Neural crest cell (in vitro differentiated cells): ENCODE data around the gene DUSP16. TPM values are rescaled to one million over a fixed set of nuclear protein-coding genes. Genes with fewer than 3 reads are reported as not detected.

ENCODE experiments used
- DNase-seq: peaks from one replicate; pipeline ENCODE4 v3.0.0; 2021; ENCODE audit warnings: low read depth, mixed read lengths, low spot score
- H3K27ac Mint-ChIP-seq: one replicate; pipeline ENCODE4 v1.8.0; 2021; ENCODE audit warnings: mild to moderate bottlenecking, mixed read lengths; ENCODE audit not compliant: unreplicated experiment
- H3K27me3 Mint-ChIP-seq: 2 replicates; pipeline ENCODE4 v1.8.0; 2021; ENCODE audit warnings: low read depth, mild to moderate bottlenecking, mixed read lengths
- H3K36me3 Mint-ChIP-seq: 2 replicates; pipeline ENCODE4 v1.8.0; 2021; ENCODE audit warnings: low read depth, mild to moderate bottlenecking, mixed read lengths
- H3K4me1 Mint-ChIP-seq: 2 replicates; pipeline ENCODE4 v1.8.0; 2021; ENCODE audit warnings: mixed read lengths
- H3K4me3 Mint-ChIP-seq: one replicate; pipeline ENCODE4 v1.8.0; 2021; ENCODE audit warnings: mild to moderate bottlenecking, mixed read lengths
- H3K9me3 Mint-ChIP-seq: 2 replicates; pipeline ENCODE4 v1.8.0; 2021; ENCODE audit warnings: mixed read lengths
- CTCF ChIP-seq: fragments of 200-600 bp; sonication (generic); conservative IDR thresholded peaks from 2 replicates; pipeline ENCODE4 v1.5.0; 2021; ENCODE audit warnings: antibody characterized with exemption, mild to moderate bottlenecking
- total RNA-seq: library from RNA; stranded (reverse); gene quantifications from 2 replicates; pipeline ENCODE4 v1.2.1, GENCODE V29; 2021

DUSP16 gene
- total RNA-seq, 1 donor from 2014 or later, result 30.8 TPM

- peaks cover 5% of the 10 kb centered on the region for H3K36me3 Mint-ChIP-seq
- H3K27ac Mint-ChIP-seq, result peak overlapping the region; percentile 95
- H3K27me3 Mint-ChIP-seq, result no peaks in the 10 kb centered on the region
- H3K9me3 Mint-ChIP-seq, result peaks cover 13% of the 10 kb centered on the region
- no peak for DNase-seq
- H3K4me1 Mint-ChIP-seq, result peaks cover 37% of the 10 kb centered on the region
- TF ChIP-seq CTCF, result no peak
- peak overlapping the region; percentile 88 for H3K4me3 Mint-ChIP-seq
Observed at GRCh38 chr12:12563290-12563928, 746 bp upstream of the DUSP16 start.

GRCh38 chr12:12562016-12562483 is 613 bp downstream of the DUSP16 start:
- no peaks in the 10 kb centered on the region for H3K27me3 Mint-ChIP-seq
- H3K4me1 Mint-ChIP-seq, result peaks cover 44% of the 10 kb centered on the region
- no peak for TF ChIP-seq CTCF
- peaks cover 5% of the 10 kb centered on the region for H3K36me3 Mint-ChIP-seq
- peak overlapping the region; percentile 99 for H3K27ac Mint-ChIP-seq
- H3K9me3 Mint-ChIP-seq, result peaks cover 8% of the 10 kb centered on the region
- H3K4me3 Mint-ChIP-seq, result peak overlapping the region; percentile 89
- peak; percentile 25 for DNase-seq

GRCh38 chr12:12561371-12562015 is 1.2 kb downstream of the DUSP16 start:
- Mint-ChIP-seq H3K27ac (peak overlapping the region; percentile 98), H3K36me3 (peaks cover 5% of the 10 kb centered on the region), H3K9me3 (peaks cover 6% of the 10 kb centered on the region), H3K27me3 (no peaks in the 10 kb centered on the region), H3K4me3 (peak overlapping the region; percentile 84), H3K4me1 (peaks cover 47% of the 10 kb centered on the region)
- peak; percentile 28 for TF ChIP-seq CTCF
- DNase-seq, result peak; percentile 50

- peaks cover 5% of the 10 kb centered on the region for H3K36me3 Mint-ChIP-seq
- peaks cover 47% of the 10 kb centered on the region for H3K4me1 Mint-ChIP-seq
- no peaks in the 10 kb centered on the region for H3K27me3 Mint-ChIP-seq
- TF ChIP-seq CTCF, result no peak
- no peak for DNase-seq
- H3K27ac Mint-ChIP-seq, result peak overlapping the region; percentile 98
- peaks cover 6% of the 10 kb centered on the region for H3K9me3 Mint-ChIP-seq
- peak overlapping the region; percentile 84 for H3K4me3 Mint-ChIP-seq
Observed at GRCh38 chr12:12560587-12561370, 1.9 kb downstream of the DUSP16 start.

GRCh38 chr12:12559719-12560296 is 2.9 kb downstream of the DUSP16 start:
- Mint-ChIP-seq H3K4me3 (peak overlapping the region; percentile 69), H3K27me3 (no peaks in the 10 kb centered on the region), H3K9me3 (peaks cover 4% of the 10 kb centered on the region), H3K4me1 (peaks cover 51% of the 10 kb centered on the region), H3K36me3 (peaks cover 2% of the 10 kb centered on the region), H3K27ac (peak overlapping the region; percentile 7)
- no peak for TF ChIP-seq CTCF
- DNase-seq, result no peak
